Esophagus muscularis mucosa (tissue), 3 donors: ENCODE data around the gene MARCHF11.

Experiments
- CTCF ChIP-seq, 3 experiments: fragments of 200-600 bp in 2 of 3; fragments of 450-650 bp in 1 of 3; sonication (generic) in 2 of 3; IDR thresholded peaks; one replicate each; pipeline ENCODE4 v1.5.1; 2017 to 2019; ENCODE audit warnings: antibody characterized with exemption in 3 of 3, mild to moderate bottlenecking in 2 of 3, moderate library complexity in 1 of 3
- POLR2A ChIP-seq: fragments of 450-650 bp; IDR thresholded peaks from one replicate; pipeline ENCODE4 v1.6.1; 2017; ENCODE audit warnings: antibody characterized with exemption, moderate library complexity, mild to moderate bottlenecking, low read depth
- POLR2AphosphoS5 ChIP-seq, 2 donors: sonication (generic); formaldehyde crosslinking; IDR thresholded peaks; one replicate each; pipeline ENCODE4 v1.6.1; 2017; ENCODE audit warnings: antibody characterized with exemption in 2 of 2

- no peak for TF ChIP-seq CTCF (IDR thresholded peaks at IDR 0.05)
- no peak for TF ChIP-seq POLR2A
- no peak for TF ChIP-seq POLR2AphosphoS5 (IDR thresholded peaks at IDR 0.05)
Observed at GRCh38 chr5:16074358-16074757, 105.2 kb downstream of the MARCHF11 start.
